Measurements from ENCODE around the gene ARSG. TPM values are rescaled to one million over a fixed set of nuclear protein-coding genes. Genes with fewer than 3 reads are reported as not detected.

The ARSG gene
- total RNA-seq, 6 donors from 2014 or later = 3.6 to 16.8 (median 7.7) TPM

DNA sequence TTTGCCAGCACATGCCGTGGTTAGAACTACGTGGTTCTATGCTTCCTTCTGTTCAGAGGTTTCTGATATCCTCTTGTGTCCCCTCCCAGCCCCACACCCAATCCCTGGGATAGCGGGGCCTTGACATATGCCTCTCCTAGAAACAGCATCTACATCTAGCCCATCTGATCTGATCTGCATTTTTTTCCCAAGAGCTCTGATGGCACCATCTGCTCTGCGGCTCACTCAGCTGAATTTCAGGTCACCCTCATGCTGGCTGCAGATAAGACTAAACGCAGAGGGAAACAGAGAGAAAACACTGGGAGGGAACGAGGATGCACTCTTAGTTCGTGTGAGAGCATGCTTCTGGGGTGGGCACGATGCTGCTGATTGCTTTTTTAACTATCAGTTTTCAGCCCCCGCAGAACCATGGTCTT is 155.3 kb downstream of the ARSG start:
- WGBS, 2 donors = 86 to 87% methylated on average over 9 of the region's 9 CpGs
- Histone ChIP-seq H3K9me3 (no peaks in the 10 kb centered on the region), H3K4me1 (peaks cover 9 to 15% (median 15%) of the 10 kb centered on the region in 4 donors), H3K27ac (no peak overlapping the region), H3K27me3 (no peaks in the 10 kb centered on the region), H3K36me3 (peaks cover 26 to 89% (median 59%) of the 10 kb centered on the region in 4 donors), H3K4me3 (no peak overlapping the region)
- no peak for DNase-seq
- TF ChIP-seq POLR2A (IDR thresholded peaks at IDR 0.05) = no peak
- no peak for TF ChIP-seq POLR2AphosphoS5 (IDR thresholded peaks at IDR 0.05)
- no peak for TF ChIP-seq EP300 (IDR thresholded peaks at IDR 0.05)
- TF ChIP-seq, protein P1, sequence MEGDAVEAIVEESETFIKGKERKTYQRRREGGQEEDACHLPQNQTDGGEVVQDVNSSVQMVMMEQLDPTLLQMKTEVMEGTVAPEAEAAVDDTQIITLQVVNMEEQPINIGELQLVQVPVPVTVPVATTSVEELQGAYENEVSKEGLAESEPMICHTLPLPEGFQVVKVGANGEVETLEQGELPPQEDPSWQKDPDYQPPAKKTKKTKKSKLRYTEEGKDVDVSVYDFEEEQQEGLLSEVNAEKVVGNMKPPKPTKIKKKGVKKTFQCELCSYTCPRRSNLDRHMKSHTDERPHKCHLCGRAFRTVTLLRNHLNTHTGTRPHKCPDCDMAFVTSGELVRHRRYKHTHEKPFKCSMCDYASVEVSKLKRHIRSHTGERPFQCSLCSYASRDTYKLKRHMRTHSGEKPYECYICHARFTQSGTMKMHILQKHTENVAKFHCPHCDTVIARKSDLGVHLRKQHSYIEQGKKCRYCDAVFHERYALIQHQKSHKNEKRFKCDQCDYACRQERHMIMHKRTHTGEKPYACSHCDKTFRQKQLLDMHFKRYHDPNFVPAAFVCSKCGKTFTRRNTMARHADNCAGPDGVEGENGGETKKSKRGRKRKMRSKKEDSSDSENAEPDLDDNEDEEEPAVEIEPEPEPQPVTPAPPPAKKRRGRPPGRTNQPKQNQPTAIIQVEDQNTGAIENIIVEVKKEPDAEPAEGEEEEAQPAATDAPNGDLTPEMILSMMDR (IDR thresholded peaks at IDR 0.05) = no peak
- no peak for ATAC-seq (ENCODE audit: low FRiP score in 2 of 2)

DNA sequence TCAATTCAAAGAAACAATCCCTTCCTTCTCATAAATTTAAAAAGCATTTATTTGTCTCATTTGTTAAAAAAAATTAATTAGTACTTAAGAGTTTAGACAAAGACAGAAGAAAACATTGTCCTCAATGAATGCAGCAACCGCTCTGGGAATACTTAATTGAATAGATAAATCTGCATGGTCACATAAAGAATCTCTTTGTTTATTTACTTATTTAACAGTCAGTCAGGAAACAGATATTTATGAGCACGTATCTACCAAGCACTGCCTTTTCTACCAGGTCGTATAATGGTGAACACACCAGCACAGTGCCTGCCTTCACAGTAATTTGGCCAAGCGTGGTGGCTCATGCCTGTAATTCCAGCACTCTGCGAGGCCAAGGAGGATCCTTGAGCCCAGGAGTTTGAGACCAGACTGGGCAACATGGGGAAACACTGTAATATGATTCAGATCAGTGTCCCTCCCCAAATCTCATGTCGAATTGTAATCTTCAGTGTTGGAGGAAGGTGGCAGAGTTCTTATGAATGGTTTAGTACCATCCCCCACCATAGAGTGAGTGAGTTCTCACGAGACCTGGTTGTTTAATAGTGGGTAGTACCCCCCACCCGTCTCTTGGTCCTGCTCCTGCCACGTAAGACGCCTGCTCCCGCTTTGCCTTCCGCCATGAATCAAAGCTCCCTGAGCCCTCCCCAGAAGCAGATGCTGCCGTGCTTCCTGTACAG is 157.9 kb downstream of the ARSG start:
- peaks cover 0 to 11% (median 7%) of the 10 kb centered on the region in 4 donors for H3K4me1 ChIP-seq
- WGBS, 2 donors = 88% methylated on average over 13 of the region's 13 CpGs
- H3K27ac ChIP-seq = peak overlapping the region in 1 of 4 donors; percentile 2
- H3K9me3 ChIP-seq = no peaks in the 10 kb centered on the region
- DNase-seq = no peak
- no peak overlapping the region for H3K4me3 ChIP-seq
- H3K36me3 ChIP-seq = peaks cover 23 to 82% (median 51%) of the 10 kb centered on the region in 4 donors
- ATAC-seq (ENCODE audit: low FRiP score in 2 of 2) = no peak
- no peaks in the 10 kb centered on the region for H3K27me3 ChIP-seq
- TF ChIP-seq POLR2AphosphoS5 (IDR thresholded peaks at IDR 0.05) (no peak), POLR2A (IDR thresholded peaks at IDR 0.05) (no peak), EP300 (IDR thresholded peaks at IDR 0.05) (no peak)
- TF ChIP-seq, protein P1 (IDR thresholded peaks at IDR 0.05) = no peak

DNA sequence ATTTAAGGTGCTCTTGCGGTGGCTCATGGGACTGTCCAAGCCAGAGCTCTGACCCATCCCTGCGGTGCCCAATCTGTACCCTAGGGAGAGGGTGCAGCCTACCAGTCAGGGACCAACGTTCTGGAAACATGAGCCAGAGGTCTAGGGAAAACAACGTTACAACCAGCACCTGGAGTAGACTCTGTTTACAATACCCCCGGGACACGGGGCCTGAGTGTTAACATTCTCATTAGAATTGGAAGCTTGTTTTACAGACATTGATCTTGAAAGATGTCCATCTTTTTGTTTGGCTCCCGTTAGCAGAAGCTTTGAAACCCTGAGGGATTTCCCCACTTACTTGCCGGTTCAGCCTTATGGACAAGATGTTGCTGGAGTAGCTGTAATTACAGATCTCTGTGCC is 159.1 kb downstream of the ARSG start:
- WGBS, 2 donors = 85 to 91% methylated on average over 8 of the region's 8 CpGs
- no peaks in the 10 kb centered on the region for H3K27me3 ChIP-seq
- H3K9me3 ChIP-seq = no peaks in the 10 kb centered on the region
- no peak for TF ChIP-seq EP300 (IDR thresholded peaks at IDR 0.05)
- no peak for TF ChIP-seq POLR2A (IDR thresholded peaks at IDR 0.05)
- no peak for TF ChIP-seq POLR2AphosphoS5 (IDR thresholded peaks at IDR 0.05)
- TF ChIP-seq, protein P1 (IDR thresholded peaks at IDR 0.05) = no peak
- DNase-seq (no peak), ATAC-seq (ENCODE audit: low FRiP score in 2 of 2) (no peak)
- no peak overlapping the region for H3K4me3 ChIP-seq
- H3K27ac ChIP-seq = no peak overlapping the region
- H3K36me3 ChIP-seq = peaks cover 23 to 73% (median 46%) of the 10 kb centered on the region in 4 donors
- H3K4me1 ChIP-seq = peaks cover 2 to 22% (median 9%) of the 10 kb centered on the region in 4 donors

DNA sequence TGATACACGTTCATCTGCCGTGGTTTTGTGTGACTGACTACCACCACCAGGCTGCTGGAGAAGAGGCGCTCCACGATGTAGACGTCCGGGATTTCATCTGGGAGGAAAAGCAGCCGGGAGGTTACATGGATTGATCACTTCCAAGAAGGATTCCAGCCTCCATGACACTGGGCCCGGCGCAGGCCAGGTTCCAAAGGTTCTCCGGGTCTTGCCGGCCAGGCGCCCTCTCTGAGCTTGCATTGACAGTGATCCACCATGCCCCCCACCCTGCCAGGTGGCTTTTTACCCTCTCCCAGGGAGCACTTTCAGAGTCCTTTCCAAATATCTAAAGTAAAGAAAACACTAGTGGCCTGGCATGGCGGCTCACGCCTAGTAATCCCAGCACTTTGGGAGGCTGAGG is 159.5 kb downstream of the ARSG start:
- no peak for TF ChIP-seq POLR2A (IDR thresholded peaks at IDR 0.05)
- TF ChIP-seq, protein P1 (IDR thresholded peaks at IDR 0.05) = no peak
- no peak for TF ChIP-seq POLR2AphosphoS5 (IDR thresholded peaks at IDR 0.05)
- TF ChIP-seq EP300 (IDR thresholded peaks at IDR 0.05) = no peak
- H3K4me3 ChIP-seq = no peak overlapping the region
- no peak overlapping the region for H3K27ac ChIP-seq
- ATAC-seq (ENCODE audit: low FRiP score in 2 of 2) = no peak
- peak in 1 of 2 donors; percentile 53 for DNase-seq
- no peaks in the 10 kb centered on the region for H3K9me3 ChIP-seq
- 95 to 96% methylated on average over 12 to 13 of the region's 14 CpGs for WGBS, 2 donors
- peaks cover 23 to 69% (median 44%) of the 10 kb centered on the region in 4 donors for H3K36me3 ChIP-seq
- no peaks in the 10 kb centered on the region for H3K27me3 ChIP-seq
- peaks cover 6 to 26% (median 13%) of the 10 kb centered on the region in 4 donors for H3K4me1 ChIP-seq
